Nephron progenitor cell (in vitro differentiated cells): ENCODE measurements around the gene RRP8.
A peak's percentile ranks its signal among the peaks of the same experiment; 100 is the strongest.

Source experiments
- DNase-seq: peaks from one replicate; pipeline ENCODE4 v3.0.0; 2021
- H3K27ac Mint-ChIP-seq: 2 replicates; pipeline ENCODE4 v1.8.0; 2021; ENCODE audit warnings: mild to moderate bottlenecking, moderate library complexity, mixed read lengths
- H3K27me3 Mint-ChIP-seq: 2 replicates; pipeline ENCODE4 v1.8.0; 2021; ENCODE audit warnings: mild to moderate bottlenecking, low read depth, mixed read lengths; ENCODE audit not compliant: poor library complexity
- H3K36me3 Mint-ChIP-seq: 2 replicates; pipeline ENCODE4 v1.8.0; 2021; ENCODE audit warnings: low read depth, mixed read lengths
- H3K4me1 Mint-ChIP-seq: 2 replicates; pipeline ENCODE4 v1.8.0; 2021; ENCODE audit warnings: mixed read lengths
- H3K4me3 Mint-ChIP-seq: 2 replicates; pipeline ENCODE4 v1.8.0; 2021; ENCODE audit warnings: mild to moderate bottlenecking, moderate library complexity, mixed read lengths
- H3K9me3 Mint-ChIP-seq: 2 replicates; pipeline ENCODE4 v1.8.0; 2021; ENCODE audit warnings: mild to moderate bottlenecking, moderate library complexity, mixed read lengths
- TF ChIP-seq, protein P1 (sequence below): fragments of 200-600 bp; sonication (generic); IDR thresholded peaks from 2 replicates; pipeline ENCODE4 v1.5.0; 2021; ENCODE audit warnings: antibody characterized with exemption

The RRP8 gene

GRCh38 chr11:6640036-6640984 is 36.9 kb upstream of the RRP8 start:
- H3K9me3 Mint-ChIP-seq = no peaks in the 10 kb centered on the region
- peaks cover 8% of the 10 kb centered on the region for H3K4me1 Mint-ChIP-seq
- no peaks in the 10 kb centered on the region for H3K27me3 Mint-ChIP-seq
- DNase-seq = no peak
- H3K27ac Mint-ChIP-seq = no peak overlapping the region
- H3K4me3 Mint-ChIP-seq = no peak overlapping the region
- TF ChIP-seq, protein P1, sequence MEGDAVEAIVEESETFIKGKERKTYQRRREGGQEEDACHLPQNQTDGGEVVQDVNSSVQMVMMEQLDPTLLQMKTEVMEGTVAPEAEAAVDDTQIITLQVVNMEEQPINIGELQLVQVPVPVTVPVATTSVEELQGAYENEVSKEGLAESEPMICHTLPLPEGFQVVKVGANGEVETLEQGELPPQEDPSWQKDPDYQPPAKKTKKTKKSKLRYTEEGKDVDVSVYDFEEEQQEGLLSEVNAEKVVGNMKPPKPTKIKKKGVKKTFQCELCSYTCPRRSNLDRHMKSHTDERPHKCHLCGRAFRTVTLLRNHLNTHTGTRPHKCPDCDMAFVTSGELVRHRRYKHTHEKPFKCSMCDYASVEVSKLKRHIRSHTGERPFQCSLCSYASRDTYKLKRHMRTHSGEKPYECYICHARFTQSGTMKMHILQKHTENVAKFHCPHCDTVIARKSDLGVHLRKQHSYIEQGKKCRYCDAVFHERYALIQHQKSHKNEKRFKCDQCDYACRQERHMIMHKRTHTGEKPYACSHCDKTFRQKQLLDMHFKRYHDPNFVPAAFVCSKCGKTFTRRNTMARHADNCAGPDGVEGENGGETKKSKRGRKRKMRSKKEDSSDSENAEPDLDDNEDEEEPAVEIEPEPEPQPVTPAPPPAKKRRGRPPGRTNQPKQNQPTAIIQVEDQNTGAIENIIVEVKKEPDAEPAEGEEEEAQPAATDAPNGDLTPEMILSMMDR = no peak
- H3K36me3 Mint-ChIP-seq = peaks cover 8% of the 10 kb centered on the region

DNA sequence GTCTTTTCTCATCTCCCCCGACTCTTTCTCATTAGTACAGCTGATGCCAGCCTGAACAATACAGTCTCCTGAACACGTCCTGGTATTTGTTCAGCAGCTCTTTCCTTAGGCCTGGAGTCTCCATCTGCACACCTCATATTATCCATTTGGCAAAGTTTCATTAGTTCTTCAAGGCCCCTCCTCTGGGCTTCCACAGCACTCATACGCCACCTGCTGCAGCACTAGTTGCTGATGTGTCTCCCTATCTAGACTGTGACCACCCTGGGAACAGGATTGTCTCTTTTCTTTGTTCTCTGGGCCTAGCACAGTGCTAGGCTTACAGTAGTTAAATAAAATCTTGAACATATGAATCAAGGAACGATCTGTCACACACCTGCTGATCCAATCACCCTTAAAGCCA is 35.0 kb upstream of the RRP8 start:
- H3K27me3 Mint-ChIP-seq = no peaks in the 10 kb centered on the region
- H3K27ac Mint-ChIP-seq = no peak overlapping the region
- TF ChIP-seq, protein P1 = no peak
- no peak for DNase-seq
- H3K36me3 Mint-ChIP-seq = peaks cover 9% of the 10 kb centered on the region
- H3K4me3 Mint-ChIP-seq = no peak overlapping the region
- H3K4me1 Mint-ChIP-seq = peaks cover 10% of the 10 kb centered on the region
- H3K9me3 Mint-ChIP-seq = no peaks in the 10 kb centered on the region

DNA sequence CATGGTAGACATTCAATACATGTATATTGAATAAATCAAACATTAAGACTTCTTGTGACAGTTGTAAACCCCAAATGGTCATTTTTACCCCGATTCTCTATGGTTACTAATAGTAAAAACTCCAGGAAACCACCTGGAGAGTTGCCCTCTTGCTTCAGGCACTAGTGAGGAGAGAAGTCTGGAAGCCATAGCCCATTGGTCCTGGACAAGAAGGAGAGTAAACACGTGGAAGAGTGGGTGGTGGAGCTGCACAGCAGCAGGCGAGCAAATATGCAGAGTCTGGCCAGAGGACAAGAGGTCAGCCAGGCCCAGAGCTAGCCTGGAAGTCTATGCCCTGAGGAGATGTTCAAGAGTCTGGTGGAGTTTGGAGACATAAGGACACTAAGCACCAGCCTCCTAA is 34.5 kb upstream of the RRP8 start:
- TF ChIP-seq, protein P1 = no peak
- no peak overlapping the region for H3K4me3 Mint-ChIP-seq
- H3K9me3 Mint-ChIP-seq = no peaks in the 10 kb centered on the region
- no peak overlapping the region for H3K27ac Mint-ChIP-seq
- peaks cover 12% of the 10 kb centered on the region for H3K4me1 Mint-ChIP-seq
- DNase-seq = no peak
- H3K27me3 Mint-ChIP-seq = peaks cover 1% of the 10 kb centered on the region
- peaks cover 15% of the 10 kb centered on the region for H3K36me3 Mint-ChIP-seq

DNA sequence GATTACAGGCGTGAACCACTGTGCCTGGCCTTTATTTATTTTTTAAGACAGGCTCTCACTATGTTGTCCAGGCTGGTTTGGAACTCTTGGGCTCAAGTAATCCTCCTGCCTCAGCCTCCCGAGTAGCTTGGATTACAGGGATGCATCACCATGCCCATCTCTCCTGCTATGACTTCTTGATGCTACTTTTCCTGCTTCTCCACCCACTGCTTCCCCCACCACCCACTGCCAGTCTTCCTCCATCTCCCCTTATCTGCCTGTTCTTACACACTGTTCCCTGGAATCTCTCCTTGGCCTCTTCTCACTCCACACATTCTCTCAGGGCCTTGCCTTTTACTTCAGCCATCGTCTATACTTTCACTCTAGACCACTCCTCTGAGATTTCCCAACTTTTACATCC is 33.1 kb upstream of the RRP8 start:
- TF ChIP-seq, protein P1 = no peak
- no peak overlapping the region for H3K27ac Mint-ChIP-seq
- H3K4me1 Mint-ChIP-seq = peaks cover 12% of the 10 kb centered on the region
- no peaks in the 10 kb centered on the region for H3K9me3 Mint-ChIP-seq
- no peak for DNase-seq
- H3K36me3 Mint-ChIP-seq = peaks cover 29% of the 10 kb centered on the region
- H3K4me3 Mint-ChIP-seq = no peak overlapping the region
- H3K27me3 Mint-ChIP-seq = peaks cover 12% of the 10 kb centered on the region

GRCh38 chr11:6635082-6635932 is 31.9 kb upstream of the RRP8 start:
- TF ChIP-seq, protein P1 = no peak
- Mint-ChIP-seq H3K9me3 (no peaks in the 10 kb centered on the region), H3K27ac (no peak overlapping the region), H3K27me3 (peaks cover 23% of the 10 kb centered on the region), H3K4me1 (peaks cover 12% of the 10 kb centered on the region), H3K4me3 (no peak overlapping the region), H3K36me3 (peaks cover 40% of the 10 kb centered on the region)
- DNase-seq = peak; percentile 58
